Muscle of leg (tissue), 11 donors: Measurements from ENCODE around the gene PCBP3. TPM values are rescaled to one million over a fixed set of nuclear protein-coding genes. Genes with fewer than 3 reads are reported as not detected.

Experiments
- DNase-seq: peaks from one replicate; pipeline ENCODE4 v3.0.0; 2013
- H3K27ac ChIP-seq: one replicate; pipeline ENCODE4 v1.5.1; 2013; ENCODE audit warnings: mild to moderate bottlenecking, low read length, control low read depth
- H3K27me3 ChIP-seq: one replicate; pipeline ENCODE4 v1.6.1; 2013; ENCODE audit warnings: low read length; ENCODE audit not compliant: control insufficient read depth, insufficient read depth
- H3K36me3 ChIP-seq: one replicate; pipeline ENCODE4 v1.6.1; 2013; ENCODE audit warnings: low read length; ENCODE audit not compliant: control insufficient read depth, insufficient read depth
- H3K4me1 ChIP-seq: one replicate; pipeline ENCODE4 v1.6.1; 2013; ENCODE audit warnings: low read length; ENCODE audit not compliant: control insufficient read depth, insufficient read depth
- H3K4me3 ChIP-seq: one replicate; pipeline ENCODE4 v1.5.1; 2013; ENCODE audit warnings: low read length, control low read depth
- H3K9me3 ChIP-seq: replicated peaks from 2 replicates; pipeline ENCODE4 v1.6.1; 2013; ENCODE audit warnings: low read depth, low read length; ENCODE audit not compliant: control insufficient read depth
- WGBS: methylation state at CpG from one replicate; pipeline ENCODE4 v1.1.5; 2013; ENCODE audit warnings: missing lambda C conversion rate; ENCODE audit not compliant: insufficient coverage; 5-methylcytosine and 5-hydroxymethylcytosine counted together
- polyA plus RNA-seq, 8 donors: library from polyadenylated mRNA; unstranded; fragments of 120-200 nt; gene quantifications; one replicate each; pipeline versions ENCODE4 v1.2.1 to v1.2.3, GENCODE V29; 2013; ENCODE audit warnings: inconsistent platforms in 1 of 8, low replicate concordance in 1 of 8; ENCODE audit not compliant: insufficient read length in 8 of 8, insufficient read depth in 1 of 8
- total RNA-seq: library from RNA; stranded (reverse); fragments of 120-200 nt; gene quantifications from one replicate; pipeline ENCODE4 v1.2.4, GENCODE V29; 2013

Gene PCBP3
- total and polyA plus RNA-seq, 9 donors = 0.76 to 2.3 (median 1.2) TPM

GRCh38 chr21:45839274-45839673, 195.7 kb downstream of the PCBP3 start:
- Histone ChIP-seq H3K4me1 (peaks cover 2% of the 10 kb centered on the region), H3K27ac (no peak overlapping the region), H3K27me3 (no peaks in the 10 kb centered on the region), H3K36me3 (no peaks in the 10 kb centered on the region), H3K4me3 (no peak overlapping the region), H3K9me3 (peaks cover 7% of the 10 kb centered on the region)
- no peak for DNase-seq
- WGBS = no CpG with 5 or more reads among the region's 3 CpGs

- H3K36me3 ChIP-seq = no peaks in the 10 kb centered on the region
- no peak overlapping the region for H3K4me3 ChIP-seq
- peaks cover 8% of the 10 kb centered on the region for H3K4me1 ChIP-seq
- DNase-seq = no peak
- H3K27me3 ChIP-seq = no peaks in the 10 kb centered on the region
- WGBS = 100% methylated on average over 2 of the region's 8 CpGs
- peaks cover 7% of the 10 kb centered on the region for H3K9me3 ChIP-seq
- H3K27ac ChIP-seq = no peak overlapping the region
These were observed 197.5 kb downstream of the PCBP3 start for GRCh38 chr21:45841033-45841432.

- DNase-seq = peak; percentile 27
- no peaks in the 10 kb centered on the region for H3K36me3 ChIP-seq
- peaks cover 10% of the 10 kb centered on the region for H3K4me1 ChIP-seq
- no peaks in the 10 kb centered on the region for H3K27me3 ChIP-seq
- H3K27ac ChIP-seq = no peak overlapping the region
- peaks cover 7% of the 10 kb centered on the region for H3K9me3 ChIP-seq
- WGBS = no CpG with 5 or more reads among the region's 2 CpGs
- H3K4me3 ChIP-seq = no peak overlapping the region
These were observed 199.9 kb downstream of the PCBP3 start for GRCh38 chr21:45843426-45843825.

- no peaks in the 10 kb centered on the region for H3K36me3 ChIP-seq
- DNase-seq = no peak
- no peak overlapping the region for H3K4me3 ChIP-seq
- H3K27ac ChIP-seq = no peak overlapping the region
- peaks cover 7% of the 10 kb centered on the region for H3K9me3 ChIP-seq
- H3K27me3 ChIP-seq = no peaks in the 10 kb centered on the region
- H3K4me1 ChIP-seq = peaks cover 10% of the 10 kb centered on the region
- WGBS = 81% methylated on average over 6 of the region's 8 CpGs
These were observed 200.7 kb downstream of the PCBP3 start for GRCh38 chr21:45844181-45844580.

GRCh38 chr21:45845063-45845769, 201.7 kb downstream of the PCBP3 start:
- Histone ChIP-seq H3K4me1 (peaks cover 10% of the 10 kb centered on the region), H3K36me3 (no peaks in the 10 kb centered on the region), H3K4me3 (no peak overlapping the region), H3K27ac (no peak overlapping the region), H3K9me3 (peaks cover 7% of the 10 kb centered on the region), H3K27me3 (no peaks in the 10 kb centered on the region)
- WGBS = 82% methylated on average over 7 of the region's 12 CpGs
- no peak for DNase-seq

GRCh38 chr21:45845770-45846090, 202.2 kb downstream of the PCBP3 start:
- no peaks in the 10 kb centered on the region for H3K36me3 ChIP-seq
- H3K9me3 ChIP-seq = peaks cover 3% of the 10 kb centered on the region
- H3K27me3 ChIP-seq = no peaks in the 10 kb centered on the region
- H3K27ac ChIP-seq = no peak overlapping the region
- peaks cover 10% of the 10 kb centered on the region for H3K4me1 ChIP-seq
- 20% methylated on average over 1 of the region's 3 CpGs for WGBS
- no peak for DNase-seq
- no peak overlapping the region for H3K4me3 ChIP-seq

GRCh38 chr21:45846373-45847160, 203.0 kb downstream of the PCBP3 start:
- Histone ChIP-seq H3K27ac (no peak overlapping the region), H3K4me1 (peaks cover 10% of the 10 kb centered on the region), H3K4me3 (no peak overlapping the region), H3K36me3 (no peaks in the 10 kb centered on the region), H3K9me3 (no peaks in the 10 kb centered on the region), H3K27me3 (no peaks in the 10 kb centered on the region)
- 57% methylated on average over 5 of the region's 8 CpGs for WGBS
- peak; percentile 47 for DNase-seq

- no peak for DNase-seq
- Histone ChIP-seq H3K9me3 (no peaks in the 10 kb centered on the region), H3K36me3 (no peaks in the 10 kb centered on the region), H3K4me3 (no peak overlapping the region), H3K27me3 (no peaks in the 10 kb centered on the region), H3K4me1 (peaks cover 10% of the 10 kb centered on the region), H3K27ac (no peak overlapping the region)
- 85% methylated on average over 9 of the region's 10 CpGs for WGBS
These were observed 204.3 kb downstream of the PCBP3 start for GRCh38 chr21:45847870-45848269.

- H3K27ac ChIP-seq = no peak overlapping the region
- H3K9me3 ChIP-seq = no peaks in the 10 kb centered on the region
- H3K27me3 ChIP-seq = no peaks in the 10 kb centered on the region
- no peaks in the 10 kb centered on the region for H3K36me3 ChIP-seq
- no peak for DNase-seq
- peaks cover 10% of the 10 kb centered on the region for H3K4me1 ChIP-seq
- 77% methylated on average over 2 of the region's 2 CpGs for WGBS
- no peak overlapping the region for H3K4me3 ChIP-seq
These were observed 204.8 kb downstream of the PCBP3 start for GRCh38 chr21:45848331-45848730.

- Histone ChIP-seq H3K27me3 (no peaks in the 10 kb centered on the region), H3K36me3 (no peaks in the 10 kb centered on the region), H3K27ac (no peak overlapping the region), H3K4me1 (peaks cover 10% of the 10 kb centered on the region), H3K9me3 (no peaks in the 10 kb centered on the region), H3K4me3 (no peak overlapping the region)
- 63% methylated on average over 1 of the region's 2 CpGs for WGBS
- DNase-seq = no peak
These were observed 205.3 kb downstream of the PCBP3 start for GRCh38 chr21:45848805-45849204.
